GM12878 (cell line): ENCODE data around the gene NOL4L. TPM values are rescaled to one million over a fixed set of nuclear protein-coding genes. Genes with fewer than 3 reads are reported as not detected.

Experiments used
- LARP7 ChIP-seq: fragments of 450-650 bp; IDR thresholded peaks from 2 replicates; pipeline ENCODE4 v1.6.1; 2017; ENCODE audit warnings: mild to moderate bottlenecking
- MLLT1 ChIP-seq: fragments of 450-650 bp; IDR thresholded peaks from 2 replicates; pipeline ENCODE4 v1.6.1; 2016; ENCODE audit warnings: mild to moderate bottlenecking
- ZNF217 ChIP-seq: fragments of 450-650 bp; IDR thresholded peaks from 2 replicates; pipeline ENCODE4 v1.6.1; 2017; ENCODE audit warnings: antibody characterized with exemption, mild to moderate bottlenecking
- polyA plus RNA-seq, 11 experiments: library from polyadenylated mRNA; depleted of rRNA in 4 of 11; unstranded in 6 of 11; stranded (reverse) in 5 of 11; fragments of >200 nt; fragmentation: Nextera tagmentation in 4 of 11; fragmentation: Illumina TruSeq in 1 of 11; extraction: Ambion mirVana in 4 of 11; extraction: Trizol in 1 of 11; gene quantifications; 1 replicate in 1 of 11; 2 replicates in 10 of 11; pipeline versions ENCODE4 v1.2.1 to v1.2.3, GENCODE V29; 2011 to 2016; ENCODE audit warnings: inconsistent platforms in 2 of 11, missing spikeins in 2 of 11, low read depth in 1 of 11
- total RNA-seq, 4 experiments: library from RNA; depleted of rRNA in 3 of 4; stranded (reverse); fragments of >200 nt in 3 of 4; fragmentation: Illumina TruSeq in 1 of 4; extraction: Trizol in 1 of 4; gene quantifications; 2 replicates each; pipeline versions ENCODE4 v1.2.1 to v1.2.3, GENCODE V29; 2013 to 2021
- TF ChIP-seq, protein P1 (sequence below): fragments of 450-650 bp; IDR thresholded peaks from 2 replicates; pipeline ENCODE4 v1.6.1; 2017; ENCODE audit warnings: mild to moderate bottlenecking, moderate library complexity

Gene NOL4L
- total and polyA plus RNA-seq, 10 of the 15 experiments (the other 5 are each of a cell fraction or from before 2014, with no cell fraction given) = 2.3 to 24.0 (median 8.0) TPM

GRCh38 chr20:32622585-32623468 is 37.7 kb upstream of the NOL4L start (continued):
- TF ChIP-seq, protein P1, sequence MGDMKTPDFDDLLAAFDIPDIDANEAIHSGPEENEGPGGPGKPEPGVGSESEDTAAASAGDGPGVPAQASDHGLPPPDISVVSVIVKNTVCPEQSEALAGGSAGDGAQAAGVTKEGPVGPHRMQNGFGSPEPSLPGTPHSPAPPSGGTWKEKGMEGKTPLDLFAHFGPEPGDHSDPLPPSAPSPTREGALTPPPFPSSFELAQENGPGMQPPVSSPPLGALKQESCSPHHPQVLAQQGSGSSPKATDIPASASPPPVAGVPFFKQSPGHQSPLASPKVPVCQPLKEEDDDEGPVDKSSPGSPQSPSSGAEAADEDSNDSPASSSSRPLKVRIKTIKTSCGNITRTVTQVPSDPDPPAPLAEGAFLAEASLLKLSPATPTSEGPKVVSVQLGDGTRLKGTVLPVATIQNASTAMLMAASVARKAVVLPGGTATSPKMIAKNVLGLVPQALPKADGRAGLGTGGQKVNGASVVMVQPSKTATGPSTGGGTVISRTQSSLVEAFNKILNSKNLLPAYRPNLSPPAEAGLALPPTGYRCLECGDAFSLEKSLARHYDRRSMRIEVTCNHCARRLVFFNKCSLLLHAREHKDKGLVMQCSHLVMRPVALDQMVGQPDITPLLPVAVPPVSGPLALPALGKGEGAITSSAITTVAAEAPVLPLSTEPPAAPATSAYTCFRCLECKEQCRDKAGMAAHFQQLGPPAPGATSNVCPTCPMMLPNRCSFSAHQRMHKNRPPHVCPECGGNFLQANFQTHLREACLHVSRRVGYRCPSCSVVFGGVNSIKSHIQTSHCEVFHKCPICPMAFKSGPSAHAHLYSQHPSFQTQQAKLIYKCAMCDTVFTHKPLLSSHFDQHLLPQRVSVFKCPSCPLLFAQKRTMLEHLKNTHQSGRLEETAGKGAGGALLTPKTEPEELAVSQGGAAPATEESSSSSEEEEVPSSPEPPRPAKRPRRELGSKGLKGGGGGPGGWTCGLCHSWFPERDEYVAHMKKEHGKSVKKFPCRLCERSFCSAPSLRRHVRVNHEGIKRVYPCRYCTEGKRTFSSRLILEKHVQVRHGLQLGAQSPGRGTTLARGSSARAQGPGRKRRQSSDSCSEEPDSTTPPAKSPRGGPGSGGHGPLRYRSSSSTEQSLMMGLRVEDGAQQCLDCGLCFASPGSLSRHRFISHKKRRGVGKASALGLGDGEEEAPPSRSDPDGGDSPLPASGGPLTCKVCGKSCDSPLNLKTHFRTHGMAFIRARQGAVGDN = no peak
- TF ChIP-seq LARP7 = no peak
- no peak for TF ChIP-seq ZNF217
- TF ChIP-seq MLLT1 = no peak
